ENCODE measurements around the gene CNTNAP1. TPM values are rescaled to one million over a fixed set of nuclear protein-coding genes. Genes with fewer than 3 reads are reported as not detected.

CNTNAP1 gene
- total RNA-seq, 1 donor, result 19.2 TPM

GRCh38 chr17:42675348-42675964 is 6.9 kb upstream of the CNTNAP1 start:
- Histone ChIP-seq H3K4me1 (ENCODE audit: insufficient read depth, low read length) (peaks cover 40% of the 10 kb centered on the region), H3K79me2 (ENCODE audit: insufficient read depth, low read length) (peaks cover 34% of the 10 kb centered on the region), H3K27me3 (ENCODE audit: insufficient read depth, low read length) (no peaks in the 10 kb centered on the region), H3K4me2 (ENCODE audit: insufficient read depth, low read length) (peak overlapping the region; percentile 97), H4K20me1 (ENCODE audit: insufficient read depth, low read length) (peaks cover 38% of the 10 kb centered on the region), H3K4me3 (ENCODE audit: insufficient read depth, low read length) (peak overlapping the region; percentile 96), H3K36me3 (ENCODE audit: insufficient read depth, low read length) (peaks cover 29% of the 10 kb centered on the region), H3K9me3 (ENCODE audit: low read depth, low read length) (no peaks in the 10 kb centered on the region), H2AFZ (ENCODE audit: low read length) (no peak overlapping the region), H3K27ac (ENCODE audit: low read depth, low read length) (peak overlapping the region; percentile 71)
- DNase-seq (ENCODE audit: insufficient read length, low spot score, missing footprints), result peak; percentile 94
- TF ChIP-seq CTCF (IDR thresholded peaks at IDR 0.05; ENCODE audit: extremely low read depth, low read depth, low read length), result no peak

- peak; percentile 98 for DNase-seq (ENCODE audit: insufficient read length, low spot score, missing footprints)
- no peaks in the 10 kb centered on the region for H3K9me3 ChIP-seq (ENCODE audit: low read depth, low read length)
- H2AFZ ChIP-seq (ENCODE audit: low read length), result peak overlapping the region; percentile 70
- peaks cover 37% of the 10 kb centered on the region for H4K20me1 ChIP-seq (ENCODE audit: insufficient read depth, low read length)
- peaks cover 34% of the 10 kb centered on the region for H3K79me2 ChIP-seq (ENCODE audit: insufficient read depth, low read length)
- no peaks in the 10 kb centered on the region for H3K27me3 ChIP-seq (ENCODE audit: insufficient read depth, low read length)
- peak overlapping the region; percentile 96 for H3K4me3 ChIP-seq (ENCODE audit: insufficient read depth, low read length)
- peaks cover 42% of the 10 kb centered on the region for H3K4me1 ChIP-seq (ENCODE audit: insufficient read depth, low read length)
- TF ChIP-seq CTCF (IDR thresholded peaks at IDR 0.05; ENCODE audit: extremely low read depth, low read depth, low read length), result no peak
- peak overlapping the region; percentile 71 for H3K27ac ChIP-seq (ENCODE audit: low read depth, low read length)
- H3K4me2 ChIP-seq (ENCODE audit: insufficient read depth, low read length), result peak overlapping the region; percentile 97
- peaks cover 26% of the 10 kb centered on the region for H3K36me3 ChIP-seq (ENCODE audit: insufficient read depth, low read length)
Measured at GRCh38 chr17:42675965-42676423, 6.3 kb upstream of the CNTNAP1 start.

- Histone ChIP-seq H3K4me1 (ENCODE audit: insufficient read depth, low read length) (peaks cover 43% of the 10 kb centered on the region), H3K36me3 (ENCODE audit: insufficient read depth, low read length) (peaks cover 21% of the 10 kb centered on the region), H2AFZ (ENCODE audit: low read length) (peak within 1 kb of the TSS; percentile 92), H4K20me1 (ENCODE audit: insufficient read depth, low read length) (peaks cover 32% of the 10 kb centered on the region), H3K27me3 (ENCODE audit: insufficient read depth, low read length) (no peaks in the 10 kb centered on the region), H3K79me2 (ENCODE audit: insufficient read depth, low read length) (peaks cover 34% of the 10 kb centered on the region), H3K4me2 (ENCODE audit: insufficient read depth, low read length) (peak within 1 kb of the TSS; percentile 97), H3K4me3 (ENCODE audit: insufficient read depth, low read length) (peak within 1 kb of the TSS; percentile 96), H3K27ac (ENCODE audit: low read depth, low read length) (peak within 1 kb of the TSS; percentile 94), H3K9me3 (ENCODE audit: low read depth, low read length) (no peaks in the 10 kb centered on the region)
- TF ChIP-seq CTCF (IDR thresholded peaks at IDR 0.05; ENCODE audit: extremely low read depth, low read depth, low read length), result peak; percentile 10
- no peak for DNase-seq (ENCODE audit: insufficient read length, low spot score, missing footprints)
Measured at GRCh38 chr17:42676424-42677011, 5.8 kb upstream of the CNTNAP1 start, which contains the start of gene PLEKHH3. Gene PLEKHH3 (minus strand): TSS chr17:42676994. CDS start chr17:42676563, 431 bp downstream.

Data from osteoblast (primary cell).